PC-3 (cell line): ENCODE data around the gene TIAM2. TPM values are rescaled to one million over a fixed set of nuclear protein-coding genes. Genes with fewer than 3 reads are reported as not detected.

ENCODE experiments used
- ATAC-seq: fragments of 200-7000 bp; cut with Tn5 transposase; 2 replicates; pipeline ENCODE4 v1.9.1; 2020; ENCODE audit warnings: mild to moderate bottlenecking, moderate library complexity
- BruUV-seq: library from RNA; stranded (reverse); fragments of 400-500 nt; replicated peaks from 2 replicates; lab custom pipeline; 2021; lab: Mats Ljungman, UMichigan
- CTCF ChIA-PET: fragments of 300-600 bp; sonication (Branson Sonifier 250); formaldehyde crosslinking; loops from one replicate; lab custom pipeline; 2022; ENCODE audit warnings: antibody characterized with exemption; lab: Charles Lee
- POLR2A ChIA-PET: fragments of 300-600 bp; sonication (Branson Sonifier 250); formaldehyde crosslinking; loops from one replicate; lab custom pipeline; 2022; ENCODE audit warnings: antibody characterized with exemption; ENCODE audit not compliant: unreplicated experiment; lab: Charles Lee
- DNase-seq: peaks from one replicate; pipeline ENCODE4 v3.0.0-alpha.2; 2015
- H2AFZ ChIP-seq: fragments of 300-600 bp; sonication (generic); 2 replicates; pipeline ENCODE4 v1.6.0; 2016; ENCODE audit warnings: antibody characterized with exemption, low read length
- H3F3A ChIP-seq: fragments of 300-600 bp; sonication (generic); one replicate; pipeline ENCODE4 v1.6.0; 2017; ENCODE audit warnings: antibody characterized with exemption, low read length, control low read depth, mild to moderate bottlenecking; ENCODE audit not compliant: unreplicated experiment
- H3K27ac ChIP-seq: fragments of 300-600 bp; sonication (generic); 2 replicates; pipeline ENCODE4 v1.5.1; 2016; ENCODE audit warnings: mild to moderate bottlenecking, low read length
- H3K27me3 ChIP-seq: fragments of 300-600 bp; sonication (generic); 2 replicates; pipeline ENCODE4 v1.6.1; 2016; ENCODE audit warnings: low read length, mixed read lengths
- H3K36me3 ChIP-seq: fragments of 300-600 bp; sonication (generic); 2 replicates; pipeline ENCODE4 v1.6.1; 2016; ENCODE audit warnings: low read depth, mixed run types, low read length, mixed read lengths
- H3K4me1 ChIP-seq: fragments of 300-600 bp; sonication (generic); 2 replicates; pipeline ENCODE4 v1.5.1; 2016; ENCODE audit warnings: low read length; ENCODE audit not compliant: insufficient read depth
- H3K4me2 ChIP-seq: fragments of 300-600 bp; sonication (generic); 2 replicates; pipeline ENCODE4 v1.6.0; 2016; ENCODE audit warnings: low read length
- H3K4me3 ChIP-seq: fragments of 300-600 bp; sonication (generic); 2 replicates; pipeline ENCODE4 v1.5.1; 2016; ENCODE audit warnings: mild to moderate bottlenecking, low read length, mixed read lengths
- H3K79me2 ChIP-seq: fragments of 300-600 bp; sonication (generic); 2 replicates; pipeline ENCODE4 v1.6.1; 2017; ENCODE audit warnings: low read length, mixed read lengths
- H3K9ac ChIP-seq: fragments of 300-600 bp; sonication (generic); 2 replicates; pipeline ENCODE4 v1.6.0; 2016; ENCODE audit warnings: mild to moderate bottlenecking, low read length
- H3K9me2 ChIP-seq: fragments of 300-600 bp; sonication (generic); replicated peaks from 2 replicates; pipeline ENCODE4 v1.6.1; 2016; ENCODE audit warnings: mixed run types, low read length, mixed read lengths
- H3K9me3 ChIP-seq: fragments of 300-600 bp; sonication (generic); 2 replicates; pipeline ENCODE4 v1.6.1; 2016; ENCODE audit warnings: low read length, mixed read lengths
- H4K20me1 ChIP-seq: fragments of 300-600 bp; sonication (generic); 2 replicates; pipeline ENCODE4 v1.6.1; 2016; ENCODE audit warnings: low read length, mixed read lengths
- CTCF ChIP-seq: fragments of 300-600 bp; sonication (generic); conservative IDR thresholded peaks from 2 replicates; pipeline ENCODE4 v1.5.1; 2017; ENCODE audit warnings: antibody characterized with exemption, low read depth, mild to moderate bottlenecking, low read length
- EZH2 ChIP-seq: fragments of 300-600 bp; sonication (generic); IDR thresholded peaks from one replicate; pipeline ENCODE4 v1.6.1; 2017; ENCODE audit warnings: antibody characterized with exemption, mild to moderate bottlenecking, low read length; ENCODE audit not compliant: unreplicated experiment
- EZH2phosphoT487 ChIP-seq: fragments of 300-600 bp; sonication (generic); IDR thresholded peaks from 2 replicates; pipeline ENCODE4 v1.6.1; 2018; ENCODE audit warnings: mild to moderate bottlenecking, antibody characterized with exemption, low read length, borderline replicate concordance
- intact Hi-C: fragments of 100-400 bp; cut with micrococcal nuclease; formaldehyde crosslinking; loops from 2 replicates; pipeline ENCODE4 v1.9.0; 2023
- total RNA-seq: library from RNA; depleted of rRNA; stranded (reverse); fragments of >200 nt; gene quantifications from 2 replicates; pipeline ENCODE4 v1.2.3, GENCODE V29; 2014

Gene TIAM2
- total RNA-seq, 1 experiment from 2014 or later = 4.5 TPM

GRCh38 chr6:155222506-155222905 is 227.4 kb downstream of the TIAM2 start:
- DNase-seq (no peak), ATAC-seq (no peak)
- POLR2A ChIA-PET = no interaction called here
- Histone ChIP-seq H3K4me1 (peaks cover 15% of the 10 kb centered on the region), H2AFZ (no peak overlapping the region), H3K27me3 (no peaks in the 10 kb centered on the region), H3K36me3 (no peaks in the 10 kb centered on the region), H3K4me3 (no peak overlapping the region), H3F3A (no peaks in the 10 kb centered on the region), H3K9ac (no peak overlapping the region), H3K9me3 (no peaks in the 10 kb centered on the region), H3K79me2 (no peaks in the 10 kb centered on the region), H4K20me1 (no peaks in the 10 kb centered on the region), H3K9me2 (no peaks in the 10 kb centered on the region), H3K4me2 (no peak overlapping the region), H3K27ac (no peak overlapping the region)
- CTCF ChIA-PET = no interaction called here
- no TSS peak for BruUV-seq
- TF ChIP-seq EZH2 = no peak
- no peak for TF ChIP-seq EZH2phosphoT487
- no peak for TF ChIP-seq CTCF
- intact Hi-C loops = no loop called here

- peak; percentile 93 for DNase-seq
- POLR2A ChIA-PET = no interaction called here
- H3K4me3 ChIP-seq = no peak overlapping the region
- H2AFZ ChIP-seq = peak overlapping the region; percentile 31; the same call in 1 of the 2 replicates
- TF ChIP-seq CTCF (no peak), EZH2 (no peak), EZH2phosphoT487 (no peak)
- H4K20me1 ChIP-seq = no peaks in the 10 kb centered on the region
- no peaks in the 10 kb centered on the region for H3F3A ChIP-seq
- intact Hi-C loops = loop anchor here (1.0 kb wide), 2 partner anchors 23 to 36 kb away; no protein-coding TSS in a partner anchor
- no peaks in the 10 kb centered on the region for H3K36me3 ChIP-seq
- peak overlapping the region; percentile 53; the same call in 1 of the 2 replicates for H3K9ac ChIP-seq
- peaks cover 15% of the 10 kb centered on the region for H3K4me1 ChIP-seq
- peak; percentile 98 for ATAC-seq
- peak overlapping the region; percentile 90 for H3K27ac ChIP-seq
- H3K27me3 ChIP-seq = no peaks in the 10 kb centered on the region
- H3K9me2 ChIP-seq = no peaks in the 10 kb centered on the region
- TSS peak; percentile 71 for BruUV-seq
- CTCF ChIA-PET = no interaction called here
- H3K4me2 ChIP-seq = peak overlapping the region; percentile 58
- no peaks in the 10 kb centered on the region for H3K79me2 ChIP-seq
- H3K9me3 ChIP-seq = no peaks in the 10 kb centered on the region
Observed at GRCh38 chr6:155223646-155224451, 228.7 kb downstream of the TIAM2 start.

- TF ChIP-seq EZH2phosphoT487 (no peak), CTCF (no peak), EZH2 (no peak)
- Histone ChIP-seq H3K27me3 (no peaks in the 10 kb centered on the region), H3K9ac (peak overlapping the region; percentile 31; the same call in 1 of the 2 replicates), H3K9me2 (no peaks in the 10 kb centered on the region), H3F3A (no peaks in the 10 kb centered on the region), H3K4me1 (peaks cover 15% of the 10 kb centered on the region), H3K79me2 (no peaks in the 10 kb centered on the region), H3K36me3 (no peaks in the 10 kb centered on the region), H4K20me1 (no peaks in the 10 kb centered on the region), H2AFZ (no peak overlapping the region), H3K4me2 (0 out of 2 replicates have a peak overlapping the region, but pooled peaks have one; percentile 22), H3K9me3 (no peaks in the 10 kb centered on the region), H3K4me3 (no peak overlapping the region), H3K27ac (peak overlapping the region; percentile 90)
- POLR2A ChIA-PET = no interaction called here
- ATAC-seq (no peak), DNase-seq (no peak)
- intact Hi-C loops = loop anchor here (1.0 kb wide), 2 partner anchors 23 to 36 kb away; no protein-coding TSS in a partner anchor
- no TSS peak for BruUV-seq
- CTCF ChIA-PET = no interaction called here
Observed at GRCh38 chr6:155224618-155225017, 229.5 kb downstream of the TIAM2 start.
